ENCODE results near the gene ZNF689. TPM values are rescaled to one million over a fixed set of nuclear protein-coding genes. Genes with fewer than 3 reads are reported as not detected.
A peak's percentile ranks its signal among the peaks of the same experiment; 100 is the strongest.

The ZNF689 gene
- total RNA-seq, 4 donors from 2014 or later, result 5.5 to 9.5 (median 7.0) TPM

- TF ChIP-seq CTCF (IDR thresholded peaks at IDR 0.05), result no peak
- no peak for ATAC-seq (ENCODE audit: low FRiP score)
- DNase-seq (ENCODE audit: low spot score), result no peak
These were observed 28.7 kb downstream of the ZNF689 start for GRCh38 chr16:30581457-30581856.

GRCh38 chr16:30574678-30575077 lies 35.5 kb downstream of the ZNF689 start:
- no peak for ATAC-seq (ENCODE audit: low FRiP score)
- no peak for TF ChIP-seq CTCF (IDR thresholded peaks at IDR 0.05)
- DNase-seq (ENCODE audit: low spot score), result no peak

- peak; percentile 85 for DNase-seq (ENCODE audit: low spot score)
- peak; percentile 93 for ATAC-seq (ENCODE audit: low FRiP score)
- no peak for TF ChIP-seq CTCF (IDR thresholded peaks at IDR 0.05)
These were observed 38.5 kb downstream of the ZNF689 start, which contains the start of gene ZNF688 for GRCh38 chr16:30571445-30572322. Gene ZNF688, minus strand, starts transcription at chr16:30571714. Its CDS starts 85 bp downstream, at chr16:30571629.

- DNase-seq (ENCODE audit: low spot score) (no peak), ATAC-seq (ENCODE audit: low FRiP score) (no peak)
- TF ChIP-seq CTCF (IDR thresholded peaks at IDR 0.05), result no peak
These were observed 39.3 kb downstream of the ZNF689 start for GRCh38 chr16:30570636-30571444.

- DNase-seq (ENCODE audit: low spot score) (no peak), ATAC-seq (ENCODE audit: low FRiP score) (no peak)
- no peak for TF ChIP-seq CTCF (IDR thresholded peaks at IDR 0.05)
These were observed 40.2 kb downstream of the ZNF689 start for GRCh38 chr16:30569746-30570635.

- no peak for ATAC-seq (ENCODE audit: low FRiP score)
- DNase-seq (ENCODE audit: low spot score), result no peak
- no peak for TF ChIP-seq CTCF (IDR thresholded peaks at IDR 0.05)
These were observed 40.9 kb downstream of the ZNF689 start for GRCh38 chr16:30569281-30569680.

Measured in omental fat pad (tissue), 4 donors.